GM04504 (cell line): Measurements from ENCODE around the gene TTC6.

Experiments
- DNase-seq: peaks from one replicate; pipeline ENCODE4 v3.0.0-alpha.2; 2012; ENCODE audit warnings: low read depth

Gene TTC6

DNA sequence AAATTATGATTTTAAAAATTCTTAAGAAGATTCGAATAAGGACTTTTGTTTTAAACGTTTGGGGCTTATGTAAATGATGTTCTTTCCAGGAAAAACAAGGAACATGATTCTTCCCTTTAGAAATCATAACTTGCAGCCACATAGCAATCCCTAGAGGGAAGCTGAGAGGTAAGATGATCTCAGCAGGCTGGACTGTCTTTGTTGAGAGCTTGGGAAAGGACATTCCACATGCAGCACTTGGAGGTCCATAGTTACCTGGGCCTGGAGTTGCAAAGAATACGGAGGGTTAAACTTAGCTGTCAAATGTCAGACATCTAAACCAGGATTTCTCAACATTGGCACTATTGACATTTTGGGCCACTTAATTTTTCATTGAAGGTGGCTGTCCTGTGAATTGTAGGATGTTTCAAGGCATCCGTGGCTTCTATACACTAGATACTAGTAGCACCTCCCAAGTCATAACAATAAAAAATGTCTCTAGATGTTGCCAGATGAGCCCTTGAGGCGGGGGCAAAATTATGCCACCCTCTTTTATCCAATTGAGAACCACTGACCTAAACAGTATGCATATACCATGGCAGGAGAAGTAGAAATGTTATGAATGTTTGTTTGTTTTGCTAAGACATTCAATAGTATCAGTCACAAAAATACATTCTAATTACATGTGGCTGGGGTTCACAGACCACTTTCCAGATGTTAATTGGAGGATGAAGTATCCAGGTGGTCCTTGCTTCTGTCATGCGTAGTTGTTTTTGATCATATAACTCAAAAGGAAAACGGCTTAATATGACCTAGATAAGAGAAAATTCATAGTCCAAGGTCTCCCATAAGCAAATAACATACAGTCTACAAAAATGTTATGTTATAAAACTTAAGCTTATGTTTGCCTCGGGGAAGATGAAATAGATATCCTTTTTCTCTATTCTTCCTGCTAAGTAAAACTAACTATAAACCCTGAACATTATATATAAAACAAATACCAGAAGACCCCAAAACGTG is 30.5 kb downstream of the TTC6 start:
- no peak for DNase-seq

DNA sequence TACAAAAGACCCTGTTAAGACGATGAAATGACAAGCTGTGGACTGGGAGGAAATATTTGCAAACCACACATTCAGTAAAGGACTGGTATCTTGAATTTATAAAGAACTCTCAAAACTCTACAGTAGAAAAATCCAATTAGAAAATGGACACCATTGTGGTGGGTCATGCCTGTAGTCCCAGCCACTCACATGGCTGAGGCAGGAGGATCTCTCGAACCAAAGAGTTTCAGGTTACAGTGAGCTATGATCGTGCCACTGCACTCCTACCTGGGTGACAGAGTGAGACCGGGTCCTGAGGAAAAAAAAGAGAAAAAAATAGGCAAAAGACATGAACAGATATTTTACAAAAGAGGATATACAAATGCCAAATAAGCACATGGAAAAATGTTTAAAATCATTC is 41.9 kb downstream of the TTC6 start:
- no peak for DNase-seq

DNA sequence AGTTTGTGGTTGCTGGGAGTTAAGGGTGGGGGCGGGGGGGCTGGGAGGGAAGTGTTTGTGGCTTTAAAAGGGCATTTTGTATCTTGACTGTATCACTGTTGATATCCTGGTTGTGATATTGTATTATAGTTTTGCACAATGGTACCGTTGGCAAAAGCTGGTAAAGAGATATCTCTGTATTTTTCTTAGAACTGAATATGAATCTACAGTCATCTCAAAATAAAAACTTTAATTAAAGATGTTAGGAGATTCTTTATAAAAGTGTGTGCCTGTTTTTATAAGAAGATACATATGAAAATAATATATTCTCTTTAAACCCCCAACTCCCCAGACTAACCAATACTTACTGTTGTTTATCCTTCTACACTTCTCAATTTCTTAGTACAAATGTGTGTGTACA is 43.2 kb downstream of the TTC6 start:
- no peak for DNase-seq

DNA sequence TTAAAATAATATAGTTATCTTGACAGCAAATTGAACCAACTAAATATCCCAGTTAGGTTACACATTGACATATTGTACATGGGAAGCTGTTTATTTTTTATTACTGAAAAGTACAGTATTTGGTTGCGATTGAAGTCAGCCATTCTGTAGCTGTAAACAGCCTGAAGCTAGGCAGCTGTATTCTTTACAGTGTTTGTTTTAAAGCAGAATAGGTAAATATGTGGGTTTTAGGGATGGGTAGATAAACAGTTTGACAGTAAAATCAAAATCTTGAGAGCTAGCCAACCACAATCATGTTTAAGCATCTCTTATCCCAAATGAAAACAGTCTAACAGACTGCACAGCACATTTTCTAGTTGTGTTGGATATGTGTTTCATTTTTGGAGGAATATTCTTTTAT is 45.7 kb downstream of the TTC6 start:
- no peak for DNase-seq

DNA sequence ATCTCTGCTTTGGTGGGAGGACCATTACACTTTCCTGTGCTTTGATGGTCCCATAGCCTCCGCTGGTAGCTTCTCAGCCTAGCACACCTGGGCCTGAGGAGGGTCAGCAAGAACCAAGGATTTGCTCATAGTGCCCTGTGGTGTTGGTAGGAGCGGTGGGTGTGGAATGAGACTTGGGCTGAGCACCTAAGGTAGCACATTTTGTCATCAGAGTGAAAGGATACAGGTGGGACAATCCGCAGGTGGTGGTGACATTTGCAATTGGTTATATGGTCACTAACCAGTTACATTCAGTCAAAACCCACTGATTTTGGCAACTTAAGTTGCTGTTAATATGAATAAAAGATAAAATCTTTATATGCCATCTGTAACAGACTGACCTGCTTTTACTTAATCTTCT is 46.7 kb downstream of the TTC6 start:
- no peak for DNase-seq

DNA sequence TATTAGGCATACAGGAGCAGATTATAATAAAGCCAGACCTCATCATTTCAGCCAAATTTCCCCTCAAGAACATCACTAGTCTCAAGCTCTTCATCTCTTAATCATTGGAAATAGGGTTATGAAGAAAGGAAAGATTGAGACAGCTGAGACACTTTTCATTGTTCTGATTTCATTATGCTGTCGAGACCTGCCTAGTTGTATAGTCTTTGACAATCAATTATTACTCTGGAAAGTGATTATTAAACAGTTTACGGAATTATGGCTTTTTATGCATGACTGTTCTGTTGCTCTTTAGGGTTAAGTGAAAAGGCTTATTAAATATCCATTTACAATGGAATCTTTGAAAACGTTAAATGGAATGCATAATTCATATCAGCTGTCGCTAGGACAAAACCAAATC is 48.3 kb downstream of the TTC6 start:
- DNase-seq: no peak
